Gastrocnemius medialis (tissue), 4 donors: ENCODE data around the gene DAAM1. TPM values are rescaled to one million over a fixed set of nuclear protein-coding genes. Genes with fewer than 3 reads are reported as not detected.

Source experiments
- ATAC-seq, 2 donors: fragments of 150-250 bp; one replicate each; pipeline ENCODE4 v1.9.1; 2016
- DNase-seq, 2 donors: peaks; one replicate each; pipeline ENCODE4 v3.0.0-alpha.2; 2019
- H3K27ac ChIP-seq, 4 donors: fragments of 200-600 bp; sonication (generic); 1 replicate in 1 of 4; 2 replicates in 3 of 4; pipeline ENCODE4 v1.5.1; 2016 to 2018; ENCODE audit warnings: mild to moderate bottlenecking in 2 of 4, moderate library complexity in 1 of 4
- H3K27me3 ChIP-seq, 3 donors: fragments of 200-600 bp; sonication (generic) in 2 of 3; 1 replicate in 1 of 3; 2 replicates in 2 of 3; pipeline versions ENCODE4 v1.5.1 to v1.6.0; 2016 to 2019; ENCODE audit warnings: mild to moderate bottlenecking in 1 of 3, moderate library complexity in 1 of 3
- H3K36me3 ChIP-seq, 2 donors: fragments of 200-600 bp; sonication (generic) in 1 of 2; one replicate each; pipeline ENCODE4 v1.5.1; 2017 to 2018
- H3K4me1 ChIP-seq, 2 donors: fragments of 200-600 bp; sonication (generic) in 1 of 2; one replicate each; pipeline ENCODE4 v1.5.1; 2016 to 2017; ENCODE audit warnings: mild to moderate bottlenecking in 2 of 2
- H3K4me3 ChIP-seq, 4 donors: fragments of 200-600 bp; sonication (generic) in 3 of 4; 1 replicate in 1 of 4; 2 replicates in 3 of 4; pipeline ENCODE4 v1.5.1; 2016 to 2019; ENCODE audit warnings: mild to moderate bottlenecking in 2 of 4
- H3K9me3 ChIP-seq, 3 donors: fragments of 200-600 bp; sonication (generic) in 2 of 3; 1 replicate in 1 of 3; 2 replicates in 2 of 3; pipeline ENCODE4 v1.5.1; 2016 to 2019
- CTCF ChIP-seq, 5 experiments: fragments of 450-650 bp in 3 of 5; fragments of 200-600 bp in 2 of 5; sonication (generic) in 2 of 5; IDR thresholded peaks in 4 of 5; conservative IDR thresholded peaks in 1 of 5; 1 replicate in 4 of 5; 2 replicates in 1 of 5; pipeline ENCODE4 v1.5.1; 2016 to 2019; ENCODE audit warnings: antibody characterized with exemption in 5 of 5, mild to moderate bottlenecking in 3 of 5, moderate library complexity in 3 of 5
- POLR2A ChIP-seq, 2 donors: fragments of 450-650 bp; IDR thresholded peaks; one replicate each; pipeline ENCODE4 v1.6.1; 2017; ENCODE audit warnings: antibody characterized with exemption in 2 of 2, mild to moderate bottlenecking in 2 of 2, moderate library complexity in 2 of 2
- in situ Hi-C, 4 donors: fragments of 200-750 bp; cut with MboI; loops; one replicate each; pipeline versions ENCODE4 v1.15.0 to v1.8.0; 2017; ENCODE audit warnings: low sequenced_read_pairs in 4 of 4
- intact Hi-C: fragments of 100-400 bp; cut with DNase I; formaldehyde crosslinking; loops from one replicate; pipeline ENCODE4 v1.15.1; 2023; ENCODE audit warnings: low total_unique reads
- total RNA-seq, 4 donors: library from RNA; depleted of rRNA; stranded (reverse); fragments of >200 nt; gene quantifications; one replicate each; pipeline versions ENCODE4 v1.1.0 to v1.2.3, GENCODE V29; 2016

DAAM1 gene
- total RNA-seq, 4 donors from 2014 or later: 4.4 to 13.9 (median 6.4) TPM

GRCh38 chr14:59370158-59370742, 181.8 kb downstream of the DAAM1 start:
- no peak overlapping the region for H3K4me3 ChIP-seq
- peaks cover 0 to 17% of the 10 kb centered on the region in 2 donors for H3K36me3 ChIP-seq
- no peak overlapping the region for H3K27ac ChIP-seq
- no peak for TF ChIP-seq CTCF (IDR thresholded peaks at IDR 0.05 in 4 of 5, conservative IDR thresholded peaks at IDR 0.05 in 1 of 5)
- no peak for TF ChIP-seq POLR2A (IDR thresholded peaks at IDR 0.05)
- no peaks in the 10 kb centered on the region for H3K9me3 ChIP-seq
- in situ Hi-C loops (no loop called here), intact Hi-C loops (no loop called here)
- DNase-seq: no peak
- H3K27me3 ChIP-seq: no peaks in the 10 kb centered on the region
- H3K4me1 ChIP-seq: peaks cover 11 to 17% of the 10 kb centered on the region in 2 donors
- ATAC-seq: no peak

- no peak overlapping the region for H3K27ac ChIP-seq
These were observed 183.3 kb downstream of the DAAM1 start for GRCh38 chr14:59371771-59372170.

GRCh38 chr14:59374048-59374447, 185.6 kb downstream of the DAAM1 start:
- Histone ChIP-seq H3K4me1 (peaks cover 11 to 32% of the 10 kb centered on the region in 2 donors), H3K36me3 (peaks cover 0 to under 1% of the 10 kb centered on the region in 2 donors), H3K27me3 (no peaks in the 10 kb centered on the region), H3K27ac (no peak overlapping the region), H3K9me3 (no peaks in the 10 kb centered on the region), H3K4me3 (no peak overlapping the region)
- in situ Hi-C loops (no loop called here), intact Hi-C loops (no loop called here)
- ATAC-seq (no peak), DNase-seq (no peak)
- TF ChIP-seq POLR2A (IDR thresholded peaks at IDR 0.05) (no peak), CTCF (IDR thresholded peaks at IDR 0.05 in 4 of 5, conservative IDR thresholded peaks at IDR 0.05 in 1 of 5) (no peak)

More at GRCh38 chr14:59371771-59372170, 183.3 kb downstream of the DAAM1 start:
- intact Hi-C loops: no loop called here
- Histone ChIP-seq H3K36me3 (peaks cover 0 to 17% of the 10 kb centered on the region in 2 donors), H3K27me3 (no peaks in the 10 kb centered on the region), H3K9me3 (no peaks in the 10 kb centered on the region), H3K4me1 (peaks cover 11 to 17% of the 10 kb centered on the region in 2 donors), H3K4me3 (no peak overlapping the region)
- TF ChIP-seq POLR2A (IDR thresholded peaks at IDR 0.05) (no peak), CTCF (IDR thresholded peaks at IDR 0.05 in 4 of 5, conservative IDR thresholded peaks at IDR 0.05 in 1 of 5) (no peak)
- DNase-seq (no peak), ATAC-seq (no peak)
- in situ Hi-C loops: no loop called here

DNA sequence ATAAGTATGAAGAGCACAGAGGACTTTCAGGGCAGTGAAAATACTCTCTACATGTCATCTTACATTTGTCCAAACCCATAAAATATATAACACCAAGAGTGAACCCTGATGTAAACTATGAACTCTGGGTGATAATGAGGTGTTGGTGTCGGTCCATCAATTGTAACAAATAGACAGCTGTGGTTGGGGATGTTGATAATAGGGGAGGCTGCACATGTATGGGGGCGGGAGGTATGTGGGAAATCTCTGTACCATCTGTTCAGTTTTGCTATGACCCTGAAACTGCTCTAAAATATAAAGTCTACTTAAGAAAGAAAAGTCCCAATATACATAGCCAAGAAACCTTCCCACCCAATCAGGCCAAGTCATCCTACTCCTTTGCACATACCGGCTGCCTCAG, 188.2 kb downstream of the DAAM1 start:
- intact Hi-C loops (no loop called here), in situ Hi-C loops (no loop called here)
- H3K36me3 ChIP-seq: no peaks in the 10 kb centered on the region
- H3K4me3 ChIP-seq: no peak overlapping the region
- H3K9me3 ChIP-seq: no peaks in the 10 kb centered on the region
- H3K27ac ChIP-seq: peak overlapping the region in 1 of 4 donors; percentile 16
- DNase-seq (no peak), ATAC-seq (no peak)
- H3K4me1 ChIP-seq: peaks cover 11 to 32% of the 10 kb centered on the region in 2 donors
- TF ChIP-seq CTCF (IDR thresholded peaks at IDR 0.05 in 4 of 5, conservative IDR thresholded peaks at IDR 0.05 in 1 of 5) (no peak), POLR2A (IDR thresholded peaks at IDR 0.05) (no peak)
- no peaks in the 10 kb centered on the region for H3K27me3 ChIP-seq

DNA sequence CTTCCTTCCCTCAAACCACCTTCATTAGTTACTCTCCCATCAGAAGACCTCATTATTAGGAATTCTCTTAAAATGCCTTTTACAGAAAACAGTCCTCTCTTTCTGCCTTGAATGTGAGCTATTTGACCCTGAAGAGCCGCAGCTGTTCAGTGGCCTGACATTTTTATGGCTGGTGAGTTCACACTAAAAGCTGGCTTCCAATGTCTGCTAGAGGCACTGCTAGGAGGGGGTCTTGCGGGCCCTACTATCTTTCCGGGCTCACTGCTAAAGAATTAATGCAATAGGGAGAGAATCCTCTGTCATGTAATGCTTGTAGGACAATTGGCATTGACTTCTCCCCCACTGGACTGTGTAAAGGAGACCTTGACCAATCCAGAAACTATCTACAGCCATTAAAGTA, 189.0 kb downstream of the DAAM1 start:
- ATAC-seq (no peak), DNase-seq (no peak)
- TF ChIP-seq POLR2A (IDR thresholded peaks at IDR 0.05) (no peak), CTCF (IDR thresholded peaks at IDR 0.05 in 4 of 5, conservative IDR thresholded peaks at IDR 0.05 in 1 of 5) (no peak)
- in situ Hi-C loops (no loop called here), intact Hi-C loops (no loop called here)
- peak overlapping the region in 2 of 4 donors; percentile 29 to 44 for H3K27ac ChIP-seq
- no peaks in the 10 kb centered on the region for H3K36me3 ChIP-seq
- no peaks in the 10 kb centered on the region for H3K9me3 ChIP-seq
- H3K4me3 ChIP-seq: no peak overlapping the region
- no peaks in the 10 kb centered on the region for H3K27me3 ChIP-seq
- H3K4me1 ChIP-seq: peaks cover 11 to 32% of the 10 kb centered on the region in 2 donors
